Ovary (tissue), 3 donors: ENCODE results near the gene KCNMA1.

Source experiments
- POLR2A ChIP-seq: fragments of 450-650 bp; IDR thresholded peaks from one replicate; pipeline ENCODE4 v1.6.1; 2017; ENCODE audit warnings: antibody characterized with exemption, mild to moderate bottlenecking, moderate library complexity
- TF ChIP-seq, protein P1 (sequence below), 3 donors: fragments of 450-650 bp in 2 of 3; fragments of 200-600 bp in 1 of 3; IDR thresholded peaks; one replicate each; pipeline versions ENCODE4 v1.5.1 to v1.8.0; 2016 to 2022; ENCODE audit warnings: antibody characterized with exemption in 3 of 3, mild to moderate bottlenecking in 1 of 3
- donor health status: DM: no; HTN: no; CAD: no.

DNA sequence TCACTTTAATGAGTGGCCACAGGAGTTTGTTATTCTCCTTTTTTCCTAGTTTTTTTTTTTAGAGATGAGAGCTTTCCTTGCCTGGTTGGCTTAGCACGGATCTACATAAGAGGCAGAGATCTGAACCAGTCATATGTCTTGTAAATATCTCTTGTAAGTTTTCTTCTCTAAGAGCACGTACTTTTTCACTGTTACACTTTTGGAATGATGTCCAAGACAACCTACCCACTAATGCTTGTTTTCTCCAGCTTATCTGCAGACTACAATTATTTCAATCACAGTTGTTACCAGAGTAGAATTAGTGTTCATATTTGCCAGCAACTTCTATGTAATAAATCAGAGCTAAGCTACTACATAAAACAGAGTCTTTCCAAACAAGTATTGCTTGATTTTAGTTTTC lies 444.6 kb downstream of the KCNMA1 start:
- TF ChIP-seq, protein P1, sequence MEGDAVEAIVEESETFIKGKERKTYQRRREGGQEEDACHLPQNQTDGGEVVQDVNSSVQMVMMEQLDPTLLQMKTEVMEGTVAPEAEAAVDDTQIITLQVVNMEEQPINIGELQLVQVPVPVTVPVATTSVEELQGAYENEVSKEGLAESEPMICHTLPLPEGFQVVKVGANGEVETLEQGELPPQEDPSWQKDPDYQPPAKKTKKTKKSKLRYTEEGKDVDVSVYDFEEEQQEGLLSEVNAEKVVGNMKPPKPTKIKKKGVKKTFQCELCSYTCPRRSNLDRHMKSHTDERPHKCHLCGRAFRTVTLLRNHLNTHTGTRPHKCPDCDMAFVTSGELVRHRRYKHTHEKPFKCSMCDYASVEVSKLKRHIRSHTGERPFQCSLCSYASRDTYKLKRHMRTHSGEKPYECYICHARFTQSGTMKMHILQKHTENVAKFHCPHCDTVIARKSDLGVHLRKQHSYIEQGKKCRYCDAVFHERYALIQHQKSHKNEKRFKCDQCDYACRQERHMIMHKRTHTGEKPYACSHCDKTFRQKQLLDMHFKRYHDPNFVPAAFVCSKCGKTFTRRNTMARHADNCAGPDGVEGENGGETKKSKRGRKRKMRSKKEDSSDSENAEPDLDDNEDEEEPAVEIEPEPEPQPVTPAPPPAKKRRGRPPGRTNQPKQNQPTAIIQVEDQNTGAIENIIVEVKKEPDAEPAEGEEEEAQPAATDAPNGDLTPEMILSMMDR (IDR thresholded peaks at IDR 0.05) = no peak
- no peak for TF ChIP-seq POLR2A
